Endothelial cell of umbilical vein (primary cell): Measurements from ENCODE around the gene PDGFA. TPM values are rescaled to one million over a fixed set of nuclear protein-coding genes. Genes with fewer than 3 reads are reported as not detected.

Experiments used
- BruUV-seq: library from RNA; stranded (reverse); fragments of 400-500 nt; replicated peaks from 2 replicates; lab custom pipeline; 2021; lab: Mats Ljungman, UMichigan
- CTCF ChIA-PET: fragments of 300-600, 350-600 bp; sonication (Branson Sonifier 250); formaldehyde crosslinking; loops from one replicate; lab custom pipeline; 2021; ENCODE audit warnings: antibody characterized with exemption, inconsistent platforms; lab: Charles Lee
- POLR2A ChIA-PET: fragments of 300-600, 350-600 bp; sonication (Branson Sonifier 250); formaldehyde crosslinking; loops from one replicate; lab custom pipeline; 2021; ENCODE audit warnings: antibody characterized with exemption, inconsistent platforms; lab: Charles Lee
- DNase-seq: peaks from one replicate; pipeline ENCODE4 v3.0.0-alpha.2; 2011; ENCODE audit warnings: low read depth, low spot score
- FAIRE-seq: peaks from 2 replicates; lab custom pipeline; 2011; peaks lifted over from hg19 to GRCh38; lab: Jason Lieb, UNC
- H2AFZ ChIP-seq: 2 replicates; pipeline ENCODE4 v1.6.0; 2012; ENCODE audit warnings: low read depth, low read length, control low read depth, inconsistent platforms
- H3K27ac ChIP-seq: 2 replicates; pipeline ENCODE4 v1.5.1; 2011; ENCODE audit warnings: low read depth, mild to moderate bottlenecking, control low read depth, low read length, moderate library complexity; ENCODE audit not compliant: insufficient read depth
- H3K27me3 ChIP-seq, 2 experiments: 2 replicates each; pipeline versions ENCODE4 v1.6.0 to v1.6.1; 2011; ENCODE audit warnings: low read length in 2 of 2, mixed read lengths in 1 of 2; ENCODE audit not compliant: control insufficient read depth in 2 of 2, insufficient read depth in 2 of 2
- H3K36me3 ChIP-seq, 2 experiments: 2 replicates in 1 of 2; 3 replicates in 1 of 2; pipeline ENCODE4 v1.5.1; 2011; ENCODE audit warnings: low read length in 2 of 2, mild to moderate bottlenecking in 1 of 2, moderate library complexity in 1 of 2; ENCODE audit not compliant: control insufficient read depth in 2 of 2, insufficient read depth in 2 of 2; ENCODE audit errors: extremely low read depth in 1 of 2
- H3K4me1 ChIP-seq: 3 replicates; pipeline ENCODE4 v1.5.1; 2011; ENCODE audit warnings: mild to moderate bottlenecking, low read length; ENCODE audit not compliant: control insufficient read depth, insufficient read depth; ENCODE audit errors: extremely low read depth
- H3K4me2 ChIP-seq: 2 replicates; pipeline ENCODE4 v1.6.1; 2011; ENCODE audit warnings: low read length, control low read depth, mixed read lengths; ENCODE audit not compliant: insufficient read depth
- H3K4me3 ChIP-seq, 3 experiments: fragments of 200-600 bp in 1 of 3; sonication (generic), shearing (Covaris generic) in 1 of 3; replicated peaks in 1 of 3; 2 replicates each; pipeline ENCODE4 v1.5.1; 2011 to 2016; ENCODE audit warnings: control low read depth in 3 of 3, low read length in 3 of 3, mild to moderate bottlenecking in 2 of 3, inconsistent platforms in 1 of 3, low read depth in 1 of 3, moderate library complexity in 1 of 3; ENCODE audit not compliant: insufficient read depth in 1 of 3
- H3K79me2 ChIP-seq: 2 replicates; pipeline ENCODE4 v1.6.0; 2012; ENCODE audit warnings: low read length, inconsistent platforms; ENCODE audit not compliant: control insufficient read depth, insufficient read depth
- H3K9ac ChIP-seq: replicated peaks from 2 replicates; pipeline ENCODE3; 2011; ENCODE audit warnings: low read length, control low read depth; ENCODE audit not compliant: insufficient read depth; ENCODE audit errors: extremely low read depth
- H3K9me1 ChIP-seq: replicated peaks from 3 replicates; pipeline ENCODE4 v1.6.0; 2011; ENCODE audit warnings: mild to moderate bottlenecking, low read length; ENCODE audit not compliant: control insufficient read depth, insufficient read depth; ENCODE audit errors: extremely low read depth
- H3K9me3 ChIP-seq: replicated peaks from 2 replicates; pipeline ENCODE4 v1.5.1; 2012; ENCODE audit warnings: low read length, inconsistent platforms; ENCODE audit not compliant: control insufficient read depth, insufficient read depth
- H4K20me1 ChIP-seq: replicated peaks from 2 replicates; pipeline ENCODE3; 2011; ENCODE audit warnings: mild to moderate bottlenecking, low read length; ENCODE audit not compliant: control insufficient read depth, insufficient read depth; ENCODE audit errors: extremely low read depth
- CTCF ChIP-seq, 2 donors: IDR thresholded peaks; 1 replicate in 1 of 2; 2 replicates in 1 of 2; pipeline ENCODE4 v1.5.1; 2011; ENCODE audit warnings: low read length in 2 of 2, mild to moderate bottlenecking in 2 of 2, moderate library complexity in 2 of 2, control low read depth in 1 of 2, inconsistent platforms in 1 of 2, low read depth in 1 of 2; ENCODE audit not compliant: insufficient read depth in 1 of 2; ENCODE audit errors: extremely low read depth in 1 of 2
- EZH2 ChIP-seq: IDR thresholded peaks from 2 replicates; pipeline ENCODE4 v1.6.1; 2012; ENCODE audit warnings: borderline replicate concordance, low read depth, mild to moderate bottlenecking, moderate library complexity, low read length, inconsistent platforms; ENCODE audit not compliant: severe bottlenecking
- FOS ChIP-seq: IDR thresholded peaks from 2 replicates; pipeline ENCODE4 v1.6.1; 2011; ENCODE audit warnings: mild to moderate bottlenecking, low read length, moderate library complexity, borderline replicate concordance; ENCODE audit not compliant: insufficient read depth
- GATA2 ChIP-seq: IDR thresholded peaks from 2 replicates; pipeline ENCODE4 v1.7.0; 2011; ENCODE audit warnings: low read depth, mild to moderate bottlenecking, moderate library complexity, mixed read lengths, low read length; ENCODE audit not compliant: insufficient read length, insufficient read depth
- JUN ChIP-seq: IDR thresholded peaks from 2 replicates; pipeline ENCODE4 v1.6.1; 2011; ENCODE audit warnings: borderline replicate concordance, low read depth; ENCODE audit not compliant: insufficient read length, insufficient read depth
- MYC ChIP-seq: IDR thresholded peaks from one replicate; pipeline ENCODE4 v1.6.1; 2011; ENCODE audit warnings: mild to moderate bottlenecking, low read depth, low read length
- POLR2A ChIP-seq: IDR thresholded peaks from 2 replicates; pipeline ENCODE4 v1.6.1; 2012; ENCODE audit warnings: low read depth, mild to moderate bottlenecking, control low read depth, low read length
- POLR2AphosphoS5 ChIP-seq: IDR thresholded peaks from 2 replicates; pipeline ENCODE4 v1.6.1; 2012; ENCODE audit warnings: low read depth, mild to moderate bottlenecking, control low read depth, low read length, moderate library complexity; ENCODE audit not compliant: insufficient read depth
- dilution Hi-C: fragments of 300-500 bp; cut with MboI; formaldehyde crosslinking; loops from one replicate; pipeline ENCODE4 v1.15.0; 2019; ENCODE audit warnings: low sequenced_read_pairs; ENCODE audit not compliant: extremely low pct_ligation_motif_present
- intact Hi-C: fragments of 100-400 bp; cut with micrococcal nuclease; formaldehyde crosslinking; loops from one replicate; pipeline ENCODE4 v1.10.0; 2022
- polyA plus RNA-seq, 4 experiments: library from polyadenylated mRNA; depleted of rRNA in 3 of 4; stranded (reverse) in 3 of 4; unstranded in 1 of 4; fragments of >200 nt; gene quantifications; 2 replicates each; pipeline versions ENCODE4 v1.2.1 to v1.2.3, GENCODE V29; 2011 to 2012; ENCODE audit warnings: missing spikeins in 1 of 4
- total RNA-seq: library from RNA; stranded (reverse); gene quantifications from 2 replicates; pipeline ENCODE4 v1.2.3, GENCODE V29; 2021
- TF ChIP-seq, protein P1 (sequence below): IDR thresholded peaks from 2 replicates; pipeline ENCODE4 v1.6.1; 2011; ENCODE audit not compliant: insufficient read depth, insufficient read length

PDGFA gene
- total and polyA plus RNA-seq, 2 donors (not counting 3 experiments of a cell fraction or from before 2014, with no cell fraction given) = 17.4 to 62.4 TPM

DNA sequence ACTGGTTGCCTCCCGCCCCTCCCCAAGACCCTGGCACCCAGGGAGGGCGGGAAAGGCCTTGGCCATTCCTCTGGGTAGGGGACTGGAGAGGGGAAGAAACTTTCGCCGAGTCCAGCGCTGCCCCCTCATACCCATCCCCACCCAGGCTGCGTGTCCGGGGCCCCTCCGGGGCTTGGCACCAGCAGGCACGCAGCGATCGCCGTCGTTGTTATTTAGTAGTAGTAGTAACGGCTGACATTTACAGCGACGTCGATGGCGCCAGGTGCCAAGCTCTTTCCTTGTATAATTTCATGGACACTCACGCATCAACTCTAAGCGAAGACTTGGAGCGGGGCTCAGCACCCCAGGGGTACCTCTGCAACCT is 3.3 kb upstream of the PDGFA start:
- no peaks in the 10 kb centered on the region for H3K9me3 ChIP-seq
- no peak overlapping the region for H3K4me2 ChIP-seq
- peaks cover 9 to 11% of the 10 kb centered on the region in 2 experiments for H3K27me3 ChIP-seq
- no peaks in the 10 kb centered on the region for H4K20me1 ChIP-seq
- intact Hi-C loops (loop anchor here (1.0 kb wide), 1 partner anchor 15 kb away; no protein-coding TSS in a partner anchor), dilution Hi-C loops (no loop called here)
- H3K4me1 ChIP-seq = peaks cover 11% of the 10 kb centered on the region
- TF ChIP-seq CTCF (IDR thresholded peaks at IDR 0.05; ENCODE audit: extremely low read depth in 1 of 2, insufficient read depth in 1 of 2, low read depth in 1 of 2, low read length in 2 of 2) (no peak), MYC (no peak), GATA2 (no peak), EZH2 (no peak), POLR2A (no peak), POLR2AphosphoS5 (no peak), FOS (no peak), JUN (no peak)
- TF ChIP-seq, protein P1, sequence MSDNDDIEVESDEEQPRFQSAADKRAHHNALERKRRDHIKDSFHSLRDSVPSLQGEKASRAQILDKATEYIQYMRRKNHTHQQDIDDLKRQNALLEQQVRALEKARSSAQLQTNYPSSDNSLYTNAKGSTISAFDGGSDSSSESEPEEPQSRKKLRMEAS = no peak
- H3K9ac ChIP-seq = no peak overlapping the region
- peaks cover 9% of the 10 kb centered on the region for H3K79me2 ChIP-seq
- H3K27ac ChIP-seq = no peak overlapping the region
- no peaks in the 10 kb centered on the region for H3K36me3 ChIP-seq
- CTCF ChIA-PET = interaction anchor here (0.6 kb wide), 1 partner anchor 20 kb away, joined by 4 read pairs; no protein-coding TSS in a partner anchor
- BruUV-seq = no TSS peak
- FAIRE-seq (no peak), DNase-seq (no peak)
- H3K4me3 ChIP-seq = no peak overlapping the region
- no peaks in the 10 kb centered on the region for H3K9me1 ChIP-seq
- POLR2A ChIA-PET = no interaction called here
- no peak overlapping the region for H2AFZ ChIP-seq
